ENCODE data around the gene LHFPL3. TPM values are rescaled to one million over a fixed set of nuclear protein-coding genes. Genes with fewer than 3 reads are reported as not detected.

Gene LHFPL3
- total and polyA plus RNA-seq, 2 donors (not counting 3 experiments of a cell fraction or from before 2014, with no cell fraction given), result not detected

DNA sequence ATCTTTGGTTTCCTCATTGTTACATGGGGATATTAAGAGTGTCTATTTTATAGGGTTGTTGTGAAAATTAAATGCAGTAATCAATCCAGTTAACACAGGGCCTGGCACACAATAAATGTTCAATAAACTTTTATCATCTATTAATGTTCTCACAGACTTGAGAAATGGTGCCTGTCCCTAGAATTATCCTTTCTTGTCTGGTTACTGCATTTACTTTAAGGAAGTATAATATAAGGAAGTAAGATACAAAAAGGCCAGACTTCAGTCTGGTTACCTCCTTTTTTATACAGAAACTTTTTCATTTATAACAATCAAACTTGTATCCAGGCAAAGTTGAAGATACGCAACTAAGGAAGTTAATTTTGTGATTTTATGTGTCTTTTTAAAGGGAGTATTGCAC lies 117.0 kb downstream of the LHFPL3 start:
- no peak overlapping the region for H3K9ac ChIP-seq (replicated peaks; ENCODE audit: extremely low read depth, insufficient read depth, low read length)
- no peaks in the 10 kb centered on the region for H3K9me3 ChIP-seq (replicated peaks; ENCODE audit: control insufficient read depth, insufficient read depth, low read length)
- H3K4me1 ChIP-seq (ENCODE audit: control insufficient read depth, extremely low read depth, insufficient read depth, low read length), result no peaks in the 10 kb centered on the region
- H4K20me1 ChIP-seq (replicated peaks; ENCODE audit: control insufficient read depth, extremely low read depth, insufficient read depth, low read length), result no peaks in the 10 kb centered on the region
- H3K4me2 ChIP-seq (ENCODE audit: insufficient read depth, low read length), result no peak overlapping the region
- CTCF ChIA-PET, result no interaction called here
- H3K27ac ChIP-seq (ENCODE audit: insufficient read depth, low read depth, low read length), result no peak overlapping the region
- TF ChIP-seq POLR2A (IDR thresholded peaks at IDR 0.05; ENCODE audit: low read depth, low read length) (no peak), MYC (IDR thresholded peaks at IDR 0.05; ENCODE audit: low read depth, low read length) (no peak), POLR2AphosphoS5 (IDR thresholded peaks at IDR 0.05; ENCODE audit: insufficient read depth, low read depth, low read length) (no peak), GATA2 (IDR thresholded peaks at IDR 0.05; ENCODE audit: insufficient read depth, insufficient read length, low read depth, low read length) (no peak), FOS (IDR thresholded peaks at IDR 0.05; ENCODE audit: borderline replicate concordance, insufficient read depth, low read length) (no peak), JUN (IDR thresholded peaks at IDR 0.05; ENCODE audit: borderline replicate concordance, insufficient read depth, insufficient read length, low read depth) (no peak), CTCF (IDR thresholded peaks at IDR 0.05; ENCODE audit: extremely low read depth in 1 of 2, insufficient read depth in 1 of 2, low read depth in 1 of 2, low read length in 2 of 2) (no peak), EZH2 (IDR thresholded peaks at IDR 0.05; ENCODE audit: borderline replicate concordance, low read depth, low read length, severe bottlenecking) (no peak)
- TF ChIP-seq, protein P1, sequence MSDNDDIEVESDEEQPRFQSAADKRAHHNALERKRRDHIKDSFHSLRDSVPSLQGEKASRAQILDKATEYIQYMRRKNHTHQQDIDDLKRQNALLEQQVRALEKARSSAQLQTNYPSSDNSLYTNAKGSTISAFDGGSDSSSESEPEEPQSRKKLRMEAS (IDR thresholded peaks at IDR 0.05; ENCODE audit: insufficient read depth, insufficient read length), result no peak
- POLR2A ChIA-PET, result no interaction called here
- H3K79me2 ChIP-seq (ENCODE audit: control insufficient read depth, insufficient read depth, low read length), result no peaks in the 10 kb centered on the region
- no peaks in the 10 kb centered on the region for H3K27me3 ChIP-seq (ENCODE audit: control insufficient read depth in 2 of 2, insufficient read depth in 2 of 2, low read length in 2 of 2)
- dilution Hi-C loops (cut with MboI; ENCODE audit: extremely low pct_ligation_motif_present, low sequenced_read_pairs) (no loop called here), intact Hi-C loops (cut with micrococcal nuclease) (no loop called here)
- no peak overlapping the region for H3K4me3 ChIP-seq (replicated peaks in 1 of 3; ENCODE audit: insufficient read depth in 1 of 3, low read depth in 1 of 3, low read length in 3 of 3)
- no TSS peak for BruUV-seq (replicated peaks)
- FAIRE-seq (no peak), DNase-seq (ENCODE audit: low read depth, low spot score) (no peak)
- H2AFZ ChIP-seq (ENCODE audit: low read depth, low read length), result no peak overlapping the region
- no peaks in the 10 kb centered on the region for H3K36me3 ChIP-seq (ENCODE audit: control insufficient read depth in 2 of 2, extremely low read depth in 1 of 2, insufficient read depth in 2 of 2, low read length in 2 of 2)
- H3K9me1 ChIP-seq (replicated peaks; ENCODE audit: control insufficient read depth, extremely low read depth, insufficient read depth, low read length), result no peaks in the 10 kb centered on the region

All from endothelial cell of umbilical vein (primary cell).